Mucosa of rectum (tissue), 2 donors: ENCODE data around the gene PDPK1.
"Not testable (repeated sequence)": the region's sequence is repeated elsewhere in the genome, so short reads cannot be mapped to it uniquely, and the experiment has no call there.

Experiments
- H3K27ac ChIP-seq, 2 donors: one replicate each; pipeline ENCODE4 v1.7.0; 2013; ENCODE audit warnings: inconsistent platforms in 2 of 2, low read depth in 2 of 2, low read length in 2 of 2
- H3K27me3 ChIP-seq, 2 donors: one replicate each; pipeline ENCODE4 v1.7.0; 2013; ENCODE audit warnings: low read length in 2 of 2; ENCODE audit not compliant: control insufficient read depth in 2 of 2, insufficient read depth in 2 of 2
- H3K36me3 ChIP-seq, 2 donors: one replicate each; pipeline ENCODE4 v1.7.0; 2013; ENCODE audit warnings: low read length in 2 of 2; ENCODE audit not compliant: control insufficient read depth in 2 of 2, insufficient read depth in 2 of 2
- H3K4me1 ChIP-seq, 2 donors: one replicate each; pipeline ENCODE4 v1.7.0; 2013; ENCODE audit warnings: low read length in 2 of 2, mild to moderate bottlenecking in 1 of 2; ENCODE audit not compliant: control insufficient read depth in 2 of 2, insufficient read depth in 2 of 2
- H3K4me3 ChIP-seq, 2 donors: one replicate each; pipeline ENCODE4 v1.7.0; 2013; ENCODE audit warnings: low read length in 2 of 2
- H3K9ac ChIP-seq, 2 donors: one replicate each; pipeline ENCODE4 v1.7.0; 2013; ENCODE audit warnings: low read length in 2 of 2, low read depth in 1 of 2, mild to moderate bottlenecking in 1 of 2
- H3K9me3 ChIP-seq, 2 donors: one replicate each; pipeline ENCODE4 v1.7.0; 2013; ENCODE audit warnings: low read length in 2 of 2; ENCODE audit not compliant: control insufficient read depth in 2 of 2
- donor health status: healthy.
- donor health status: Normal muscosa, but diverticular disease.

The PDPK1 gene

DNA sequence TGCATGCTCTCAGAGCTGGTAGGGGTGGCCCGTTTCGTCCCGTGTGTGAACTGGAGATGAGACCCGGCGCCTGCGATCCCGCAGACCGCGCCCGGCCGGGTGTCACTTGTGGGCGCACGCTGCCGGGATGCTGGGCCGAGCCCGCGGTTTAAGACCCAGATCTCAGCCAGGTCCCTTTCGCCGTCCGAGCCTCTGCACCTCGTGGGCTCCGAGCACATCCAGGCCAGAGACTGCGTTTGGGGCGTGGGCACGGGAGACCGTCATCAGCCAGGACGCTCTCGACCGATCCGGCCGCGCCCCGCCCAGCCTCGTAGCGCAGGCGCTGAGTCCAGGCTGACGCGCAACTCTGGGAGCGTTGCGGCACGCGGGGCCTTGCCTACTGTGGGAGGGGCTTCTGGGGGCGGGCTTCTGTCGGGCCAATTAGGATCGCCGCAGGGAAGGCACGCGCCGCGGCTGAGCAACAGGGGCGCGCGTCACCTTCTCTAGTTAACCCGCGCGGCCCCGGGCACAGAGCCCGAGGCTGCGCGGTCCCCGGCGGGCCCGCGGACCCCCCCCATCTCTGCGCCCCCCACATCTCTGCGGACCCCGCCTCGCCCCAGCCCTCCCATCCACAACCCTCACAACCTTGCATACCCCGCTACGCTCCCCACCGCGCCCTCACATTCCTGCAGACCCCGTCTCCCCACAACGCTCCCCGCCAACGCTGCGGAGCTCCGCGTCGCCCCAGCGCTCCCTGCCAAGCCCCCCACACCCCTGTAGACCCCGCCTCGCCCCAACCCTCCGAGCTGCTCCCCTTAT, 5.9 kb upstream of the PDPK1 start:
- Histone ChIP-seq H3K4me3 (peak overlapping the region; percentile 78 to 84), H3K9ac (peak overlapping the region; percentile 96 to 99), H3K4me1 (peaks cover 13 to 18% of the 10 kb centered on the region in 2 donors), H3K27me3 (no peaks in the 10 kb centered on the region), H3K27ac (peak overlapping the region; percentile 96 to 99), H3K9me3 (no peaks in the 10 kb centered on the region), H3K36me3 (peaks cover 9 to 21% of the 10 kb centered on the region in 2 donors)

DNA sequence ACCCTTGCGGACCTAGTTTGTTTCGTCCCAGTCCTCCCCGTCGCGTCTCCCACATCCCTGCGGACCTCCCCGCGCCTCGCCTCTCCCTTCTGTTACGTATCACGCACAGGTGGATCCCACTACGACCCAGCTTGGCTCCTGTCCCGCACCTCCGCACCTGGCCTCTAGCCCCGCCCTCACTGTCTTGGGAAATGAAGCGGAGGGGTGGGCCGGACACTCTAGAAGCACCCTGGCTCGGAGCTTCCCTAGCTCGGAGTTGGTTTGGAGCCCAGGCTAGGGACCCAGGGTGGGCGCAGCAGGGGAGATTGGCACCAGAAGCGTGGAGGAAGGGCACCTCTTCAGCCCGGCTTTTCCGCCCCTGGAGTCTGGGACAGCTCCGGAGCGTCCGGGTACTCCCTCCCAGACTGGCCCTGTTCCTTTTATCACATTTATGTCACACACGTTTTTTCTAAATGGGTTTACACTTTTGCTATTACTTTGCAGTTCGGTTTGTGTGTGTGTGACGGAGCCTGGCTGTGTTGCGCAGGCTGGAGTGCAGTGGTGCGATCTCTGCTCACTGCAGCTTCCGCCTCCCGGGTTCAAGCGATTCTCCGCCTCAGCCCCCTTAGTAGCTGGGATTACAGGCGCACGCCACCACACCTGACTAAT, 5.2 kb upstream of the PDPK1 start:
- peaks cover 13 to 23% of the 10 kb centered on the region in 2 donors for H3K4me1 ChIP-seq
- peaks cover 6 to 17% of the 10 kb centered on the region in 2 donors for H3K36me3 ChIP-seq
- H3K9ac ChIP-seq, result peak overlapping the region; percentile 96 to 99
- peak overlapping the region; percentile 96 to 99 for H3K27ac ChIP-seq
- peak overlapping the region; percentile 76 to 84 for H3K4me3 ChIP-seq
- H3K27me3 ChIP-seq, result no peaks in the 10 kb centered on the region
- no peaks in the 10 kb centered on the region for H3K9me3 ChIP-seq

DNA sequence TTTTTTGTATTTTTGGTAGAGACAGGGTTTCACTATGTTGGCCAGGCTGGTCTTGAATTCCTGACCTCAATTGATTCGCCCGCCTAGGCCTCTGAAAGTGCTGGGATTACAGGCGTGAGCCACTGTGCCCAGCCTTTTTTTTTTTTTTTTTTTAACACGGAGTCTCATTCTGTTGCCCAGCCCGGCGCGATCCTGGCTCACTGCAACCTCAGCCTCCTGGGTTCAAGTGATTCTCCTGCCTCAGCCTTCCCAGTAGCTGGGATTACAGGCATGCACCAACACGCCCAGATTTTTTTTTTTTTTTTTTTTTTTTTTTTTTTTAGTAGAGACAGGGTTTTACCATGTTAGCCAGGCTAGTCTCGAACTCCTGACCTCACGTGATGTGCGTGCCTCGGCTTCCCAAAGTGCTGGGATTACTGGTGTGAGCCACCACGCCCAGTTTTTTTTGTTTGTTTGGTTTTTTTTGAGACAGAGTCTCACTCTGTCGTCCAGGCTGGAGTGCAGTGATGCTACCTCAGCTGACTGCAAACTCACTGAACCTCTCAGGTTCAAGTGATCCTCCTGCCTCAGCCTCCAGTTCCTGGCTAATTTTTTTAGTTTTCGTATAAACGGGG, 4.6 kb upstream of the PDPK1 start:
- H3K36me3 ChIP-seq, result peaks cover 6 to 14% of the 10 kb centered on the region in 2 donors
- peak overlapping the region; percentile 76 to 84 for H3K4me3 ChIP-seq
- peak overlapping the region; percentile 96 to 99 for H3K27ac ChIP-seq
- peaks cover 13 to 23% of the 10 kb centered on the region in 2 donors for H3K4me1 ChIP-seq
- not testable (repeated sequence) for H3K27me3 ChIP-seq, H3K9me3 ChIP-seq
- H3K9ac ChIP-seq, result peak overlapping the region in 1 of 2 donors; percentile 96

DNA sequence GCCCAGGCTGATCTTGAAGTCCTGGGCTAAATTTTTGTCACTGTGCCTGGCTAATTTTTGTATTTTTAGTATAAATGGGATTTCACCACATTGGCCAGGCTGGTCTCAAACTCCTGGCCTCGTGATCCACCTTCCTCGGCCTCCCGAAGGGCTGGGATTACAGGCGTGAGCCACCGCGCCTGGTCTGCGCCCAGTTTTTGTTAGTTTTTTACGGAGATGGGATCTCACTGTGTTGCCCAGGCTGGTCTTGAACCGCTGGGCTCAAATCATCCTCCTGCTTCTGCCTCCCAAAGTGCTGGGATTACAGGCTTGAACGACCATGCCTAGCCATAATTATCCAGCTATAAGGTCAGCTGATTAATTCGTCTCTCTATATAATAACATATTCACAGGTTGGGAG, 3.9 kb upstream of the PDPK1 start:
- H3K27ac ChIP-seq, result no peak overlapping the region
- H3K27me3 ChIP-seq, result no peaks in the 10 kb centered on the region
- H3K4me3 ChIP-seq, result no peak overlapping the region
- H3K9ac ChIP-seq, result no peak overlapping the region
- peaks cover 0 to 7% of the 10 kb centered on the region in 2 donors for H3K36me3 ChIP-seq
- H3K9me3 ChIP-seq, result no peaks in the 10 kb centered on the region
- H3K4me1 ChIP-seq, result peaks cover 17 to 26% of the 10 kb centered on the region in 2 donors

DNA sequence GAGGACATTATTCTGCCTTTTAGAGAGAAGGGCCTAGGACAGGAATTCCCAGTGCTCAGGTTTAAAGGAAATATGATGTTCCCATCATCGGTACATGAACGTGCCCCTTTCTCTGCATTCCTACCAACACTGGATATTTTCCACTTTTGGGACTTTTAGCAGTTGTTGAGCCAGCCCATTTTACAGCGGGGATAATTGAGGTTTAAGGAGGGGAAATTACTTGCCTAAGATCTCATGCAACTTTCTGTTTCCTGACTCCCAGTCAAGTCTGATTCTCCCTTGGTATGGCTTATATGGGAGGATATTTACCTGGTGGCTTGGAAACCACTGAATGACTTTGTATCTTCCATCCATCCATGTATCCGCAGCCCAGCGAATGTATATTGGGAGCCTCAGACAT, 3.5 kb upstream of the PDPK1 start:
- not testable (repeated sequence) for H3K36me3 ChIP-seq, H3K9ac ChIP-seq, H3K9me3 ChIP-seq, H3K4me3 ChIP-seq, H3K27ac ChIP-seq, H3K27me3 ChIP-seq
- peaks cover 20 to 26% of the 10 kb centered on the region in 2 donors for H3K4me1 ChIP-seq

DNA sequence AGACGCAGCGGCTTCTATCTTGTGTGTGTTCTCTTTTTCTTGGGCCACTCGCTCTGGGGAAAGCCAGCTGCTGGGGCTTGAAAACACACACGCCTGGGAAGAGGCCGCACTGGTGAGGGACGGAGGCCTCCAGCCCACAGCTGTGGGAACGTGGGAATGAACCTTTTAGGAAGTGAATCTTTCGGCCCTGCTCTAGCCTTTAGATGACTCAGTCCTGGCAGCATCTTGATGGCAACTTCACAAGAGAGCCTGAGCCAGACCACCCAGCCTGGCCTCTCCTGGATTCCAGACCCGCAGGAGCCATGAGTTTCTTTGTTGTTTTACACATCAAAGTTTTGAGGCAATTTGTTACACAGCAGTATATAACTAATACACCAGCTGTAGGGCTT, 2.2 kb upstream of the PDPK1 start:
- Histone ChIP-seq H3K4me3 (no peak overlapping the region), H3K27me3 (no peaks in the 10 kb centered on the region), H3K36me3 (peaks cover 0 to 5% of the 10 kb centered on the region in 2 donors), H3K9ac (no peak overlapping the region), H3K9me3 (no peaks in the 10 kb centered on the region), H3K4me1 (peaks cover 28 to 30% of the 10 kb centered on the region in 2 donors), H3K27ac (peak overlapping the region; percentile 50 to 61)

DNA sequence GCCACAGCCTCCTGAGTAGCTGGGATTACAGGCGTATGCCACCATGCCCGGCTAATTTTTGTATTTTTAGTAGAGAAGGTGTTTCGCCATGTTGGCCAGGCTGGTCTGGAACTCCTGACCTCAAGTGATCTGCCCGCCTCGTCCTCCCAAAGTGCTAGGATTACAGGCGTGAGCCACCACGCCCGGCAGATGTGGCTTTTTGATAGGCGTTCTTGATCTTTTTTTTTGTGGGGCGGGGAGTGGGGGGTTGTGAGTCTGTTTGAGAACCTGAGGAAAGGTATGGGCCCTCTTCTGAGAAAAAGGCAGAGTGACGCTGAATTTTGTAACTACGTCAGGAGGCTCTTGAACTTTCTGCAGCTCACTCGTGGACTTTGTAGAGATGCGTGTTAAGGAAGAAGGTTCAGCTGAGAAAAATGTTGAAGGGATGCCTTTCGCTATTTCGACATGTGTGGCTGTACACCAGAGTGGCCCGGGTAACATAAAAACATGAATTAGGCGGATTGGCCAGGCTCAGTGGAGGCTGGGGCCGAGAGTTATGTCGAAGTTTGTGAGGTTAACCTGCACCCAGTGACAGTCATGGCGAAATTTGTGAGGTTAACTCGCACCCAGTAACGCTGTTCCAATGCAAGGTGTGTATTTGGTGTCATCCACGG, 1.5 kb downstream of the PDPK1 start:
- peaks cover 24 to 30% of the 10 kb centered on the region in 2 donors for H3K4me1 ChIP-seq
- H3K36me3 ChIP-seq, H3K9me3 ChIP-seq, H3K9ac ChIP-seq, H3K27ac ChIP-seq, H3K27me3 ChIP-seq: not testable (repeated sequence)
- peak overlapping the region in 1 of 2 donors; percentile 67 for H3K4me3 ChIP-seq

DNA sequence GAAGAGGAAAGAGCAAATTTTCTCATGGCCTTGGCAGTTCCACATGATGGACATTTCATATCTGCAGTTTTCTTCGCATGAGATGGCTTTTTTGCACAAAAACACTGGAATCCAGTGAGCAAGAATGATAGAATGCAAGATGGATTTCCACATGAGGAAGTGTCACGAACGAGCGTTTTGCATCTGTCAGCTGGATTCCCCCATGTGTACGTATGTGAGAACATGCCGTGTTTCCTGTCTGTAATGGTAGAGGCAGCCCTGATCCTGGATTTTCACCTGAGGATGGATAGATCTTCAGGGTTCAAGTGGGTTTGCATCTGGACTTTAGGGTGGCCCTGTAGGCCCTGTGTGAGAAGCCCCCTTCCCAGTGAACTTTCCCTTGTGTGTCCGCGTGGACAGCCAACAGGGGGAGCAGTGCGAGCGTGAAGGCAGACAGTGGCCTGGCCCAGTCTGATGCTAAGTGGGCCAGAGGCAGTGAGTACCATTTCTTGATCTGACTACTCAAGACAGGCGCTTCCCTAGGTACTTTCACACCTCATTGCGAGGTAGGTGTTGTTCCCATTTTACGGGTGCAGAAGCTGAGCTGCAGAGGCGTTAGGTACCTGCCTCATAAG, 2.1 kb downstream of the PDPK1 start:
- not testable (repeated sequence) for H3K9me3 ChIP-seq, H3K4me3 ChIP-seq, H3K9ac ChIP-seq, H3K27ac ChIP-seq, H3K36me3 ChIP-seq, H3K27me3 ChIP-seq
- H3K4me1 ChIP-seq, result peaks cover 24 to 30% of the 10 kb centered on the region in 2 donors

DNA sequence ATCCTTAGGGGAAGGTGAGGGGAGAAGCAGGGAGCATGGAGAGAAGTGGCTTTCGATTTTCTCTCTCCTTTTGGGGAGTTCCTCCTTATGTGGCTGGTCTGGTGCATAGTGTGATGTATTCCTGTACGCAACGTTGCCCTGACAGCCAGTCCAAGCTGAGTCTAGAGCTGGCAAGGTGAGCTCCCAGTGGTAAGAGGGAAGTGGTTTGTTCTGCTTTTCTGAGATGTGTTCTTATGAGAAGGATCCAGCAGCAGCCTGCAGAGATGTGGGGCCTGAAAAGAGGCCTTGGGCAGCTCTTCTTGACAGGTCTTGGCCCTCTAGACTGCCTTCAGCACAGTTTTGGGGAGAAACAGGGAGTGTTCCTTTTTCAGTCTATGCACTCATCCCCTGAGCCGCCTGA, 3.1 kb downstream of the PDPK1 start:
- not testable (repeated sequence) for H3K27ac ChIP-seq, H3K36me3 ChIP-seq, H3K9ac ChIP-seq, H3K4me3 ChIP-seq, H3K27me3 ChIP-seq, H3K9me3 ChIP-seq
- peaks cover 24 to 30% of the 10 kb centered on the region in 2 donors for H3K4me1 ChIP-seq
